ENCODE results near the gene NKD2.
"Not testable (repeated sequence)": the region's sequence is repeated elsewhere in the genome, so short reads cannot be mapped to it uniquely, and the experiment has no call there.

Gene NKD2, protein sequence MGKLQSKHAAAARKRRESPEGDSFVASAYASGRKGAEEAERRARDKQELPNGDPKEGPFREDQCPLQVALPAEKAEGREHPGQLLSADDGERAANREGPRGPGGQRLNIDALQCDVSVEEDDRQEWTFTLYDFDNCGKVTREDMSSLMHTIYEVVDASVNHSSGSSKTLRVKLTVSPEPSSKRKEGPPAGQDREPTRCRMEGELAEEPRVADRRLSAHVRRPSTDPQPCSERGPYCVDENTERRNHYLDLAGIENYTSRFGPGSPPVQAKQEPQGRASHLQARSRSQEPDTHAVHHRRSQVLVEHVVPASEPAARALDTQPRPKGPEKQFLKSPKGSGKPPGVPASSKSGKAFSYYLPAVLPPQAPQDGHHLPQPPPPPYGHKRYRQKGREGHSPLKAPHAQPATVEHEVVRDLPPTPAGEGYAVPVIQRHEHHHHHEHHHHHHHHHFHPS

DNA sequence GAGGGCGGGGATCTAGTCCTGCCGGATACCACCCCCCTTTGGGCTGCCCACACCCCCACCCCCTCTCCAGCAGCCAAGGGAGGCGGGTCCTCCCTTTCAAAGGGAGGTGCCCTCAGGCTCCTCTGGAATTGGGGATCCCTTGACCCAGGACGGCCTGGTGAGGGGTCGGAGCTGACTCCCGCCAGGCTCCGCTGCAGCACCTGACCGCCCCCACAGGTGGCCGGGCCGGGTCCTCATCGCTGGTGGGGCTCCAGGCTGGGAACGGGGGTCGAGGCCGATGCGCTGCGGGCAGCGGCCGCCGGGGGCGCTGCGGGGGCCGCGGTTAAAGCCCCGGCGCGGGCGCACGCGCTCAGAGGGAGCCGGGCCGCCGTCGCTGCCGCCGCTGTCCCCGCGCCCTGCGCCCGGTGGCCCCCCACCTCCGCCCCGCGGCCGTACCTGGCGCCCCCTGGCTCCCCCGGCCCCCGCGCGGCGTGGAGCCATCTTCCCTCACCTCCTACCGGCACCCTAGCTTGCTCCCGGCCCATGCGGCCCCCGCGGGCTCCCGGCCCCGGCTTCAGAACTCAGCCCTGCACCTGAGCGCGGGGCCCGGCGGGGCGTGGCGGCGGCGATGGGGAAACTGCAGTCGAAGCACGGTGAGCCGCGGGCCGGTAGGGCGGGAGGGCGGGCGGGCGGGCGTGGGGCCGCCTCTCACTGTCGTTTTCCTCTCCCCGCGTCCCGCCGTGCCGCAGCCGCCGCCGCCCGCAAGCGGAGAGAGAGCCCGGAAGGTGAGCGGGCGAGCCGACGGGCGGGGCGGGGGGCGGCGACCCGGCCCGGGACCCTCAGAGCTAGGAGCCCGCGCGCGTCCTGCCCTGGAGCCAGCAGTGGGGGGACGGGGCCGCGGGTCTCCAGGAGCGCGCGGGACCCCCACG lies at the start of gene NKD2:
Gene NKD2 (plus strand): TSS at position 352 of the 908 bp plus-strand sequence. CDS start 256 bp downstream, at position 608.
- peak; percentile 7 for DNase-seq

DNA sequence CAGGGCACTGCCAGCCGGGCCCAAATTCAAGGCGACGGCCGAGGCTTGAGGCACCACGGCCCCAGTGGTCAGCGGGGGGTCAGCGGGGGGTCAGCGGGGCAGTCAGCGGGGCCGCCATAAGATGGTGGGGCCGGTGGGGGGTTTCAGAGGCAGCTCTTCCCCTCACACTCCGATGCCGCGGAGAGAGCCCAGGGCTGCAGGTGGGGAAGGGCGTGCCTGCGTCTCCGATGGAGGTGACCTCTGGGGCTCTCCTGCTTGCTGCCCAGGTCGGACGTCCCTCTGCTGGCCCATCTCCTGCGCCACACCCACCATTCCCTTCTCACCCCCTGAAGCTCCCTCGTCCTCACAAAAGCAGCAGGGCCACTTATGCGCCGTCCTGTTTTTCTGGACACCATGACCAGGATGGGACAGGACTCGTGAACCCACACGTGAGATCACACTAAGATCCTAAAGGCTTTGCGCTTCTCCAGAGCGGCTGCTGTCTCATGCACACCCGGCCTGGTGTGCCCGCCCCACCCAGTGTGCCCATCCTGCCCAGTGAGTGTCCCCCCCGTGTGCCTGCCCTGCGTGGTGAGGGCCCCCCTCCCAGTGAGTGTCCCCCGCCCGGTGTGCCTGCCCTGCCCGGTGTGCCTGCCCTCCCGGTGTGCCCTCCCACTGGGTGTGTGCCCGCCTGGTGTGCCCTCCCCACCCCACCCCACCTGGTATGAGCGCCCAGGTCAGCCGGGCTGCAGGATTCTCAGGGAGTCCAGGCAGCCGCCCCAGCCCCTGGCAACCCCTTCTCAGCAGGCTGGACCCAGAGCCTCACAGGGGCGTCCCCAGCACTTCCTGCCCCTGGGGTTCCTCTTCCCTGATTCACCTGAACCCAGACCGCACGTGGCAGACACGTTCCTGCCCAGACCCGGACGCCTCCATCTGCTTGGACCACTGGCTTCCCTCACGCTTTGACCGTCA lies 48.7 kb upstream of the NKD2 start:
- DNase-seq, result no peak

DNA sequence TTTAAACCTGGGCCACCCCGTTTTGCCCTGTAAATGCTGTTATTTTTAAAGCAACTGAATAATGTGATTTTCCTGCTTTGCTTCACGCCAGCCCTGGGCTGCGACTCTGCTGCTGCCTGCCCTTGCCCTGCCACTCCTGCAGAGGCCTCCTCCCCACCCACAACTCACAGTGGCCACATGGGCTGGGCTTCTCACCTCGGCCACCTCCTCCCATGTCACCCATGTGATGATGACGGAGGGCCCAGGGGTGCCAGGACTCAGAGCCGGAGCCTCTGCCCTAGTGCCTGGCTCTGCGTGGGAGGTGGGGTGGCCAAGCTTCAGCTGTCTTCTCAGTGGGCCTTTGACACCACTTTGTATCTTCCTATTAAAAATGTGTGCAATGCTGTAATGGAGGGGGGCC lies 48.1 kb upstream of the NKD2 start:
- no peak for DNase-seq

DNA sequence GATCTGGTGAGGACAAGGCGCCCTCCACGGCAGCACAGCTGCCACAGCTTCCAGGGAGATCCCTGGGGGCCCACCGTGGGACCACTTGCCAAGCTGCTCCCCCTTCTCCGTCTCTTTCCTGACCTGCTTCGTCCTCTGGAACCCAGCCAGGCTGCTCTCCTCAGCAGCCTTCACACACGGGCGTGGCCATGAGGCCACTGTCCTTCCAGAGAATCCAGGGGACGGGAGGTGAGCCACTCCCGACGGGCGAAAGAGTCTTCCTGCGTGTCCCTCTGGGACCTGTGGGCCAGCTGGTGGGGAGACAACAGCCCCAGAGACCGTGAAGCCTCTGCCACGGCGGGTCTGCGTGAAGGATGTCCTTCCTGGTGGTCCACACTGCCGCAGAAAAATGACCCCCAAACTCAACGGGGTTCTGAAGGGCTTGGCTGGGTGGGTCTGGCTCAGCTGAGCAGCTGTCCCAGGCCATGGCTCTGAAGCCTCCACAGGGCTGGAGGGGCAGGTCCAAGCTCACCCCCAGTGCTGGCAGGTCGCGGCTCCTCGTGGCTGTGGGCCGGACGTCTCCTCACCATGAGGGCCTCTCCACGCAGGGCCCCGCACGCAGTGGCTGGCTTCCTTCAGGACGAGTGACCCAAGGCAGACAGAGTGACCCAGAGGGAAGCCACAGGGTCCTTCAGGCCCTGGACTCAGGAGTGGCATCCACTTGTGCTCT lies 47.4 kb upstream of the NKD2 start:
- no peak for DNase-seq

DNA sequence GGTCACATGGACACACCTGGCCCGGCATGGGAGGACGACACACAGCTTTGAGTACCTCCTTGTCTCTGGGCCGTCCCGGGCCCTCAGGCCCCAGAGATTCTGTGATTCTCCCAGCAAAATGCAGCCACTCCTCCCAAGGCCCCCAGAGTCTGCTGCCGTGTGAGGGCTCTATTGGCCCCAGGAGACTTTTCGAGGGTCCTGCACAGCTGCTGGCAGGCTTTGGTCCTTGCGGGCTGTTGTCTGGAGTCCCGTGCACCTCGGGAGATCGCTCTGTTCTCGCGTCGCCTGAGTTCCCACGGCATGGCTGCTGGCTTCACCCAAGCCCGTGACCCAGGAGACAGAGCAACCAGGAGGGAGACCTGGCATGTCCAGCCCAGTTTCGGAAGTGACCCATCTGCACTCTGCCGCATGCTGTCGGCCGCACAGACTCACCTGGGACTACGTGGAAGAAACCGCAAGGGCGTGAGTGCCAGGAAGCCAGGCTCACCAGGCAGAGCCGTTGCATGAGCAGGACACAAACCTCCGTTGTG lies 46.8 kb upstream of the NKD2 start:
- no peak for DNase-seq

DNA sequence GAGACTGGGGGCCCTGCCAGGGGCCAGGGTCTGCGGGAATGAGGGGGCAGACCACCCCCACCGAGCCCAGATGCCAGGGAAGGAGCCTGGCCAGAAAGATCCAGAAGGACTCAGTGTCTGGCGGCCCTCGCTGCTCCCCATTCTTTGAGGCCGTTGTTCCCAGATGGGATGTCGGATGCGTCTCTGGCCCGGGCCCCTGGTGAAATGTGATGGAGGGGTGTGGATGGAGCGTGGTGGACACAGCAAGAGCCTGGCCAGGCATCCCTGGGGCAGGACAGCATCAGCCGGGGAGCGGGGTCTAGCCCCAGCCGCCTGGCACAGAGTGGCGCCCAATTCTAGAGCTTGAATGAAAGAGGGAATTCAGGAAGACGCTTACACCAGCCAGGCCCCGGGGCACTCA lies 46.2 kb upstream of the NKD2 start:
- DNase-seq, result no peak

DNA sequence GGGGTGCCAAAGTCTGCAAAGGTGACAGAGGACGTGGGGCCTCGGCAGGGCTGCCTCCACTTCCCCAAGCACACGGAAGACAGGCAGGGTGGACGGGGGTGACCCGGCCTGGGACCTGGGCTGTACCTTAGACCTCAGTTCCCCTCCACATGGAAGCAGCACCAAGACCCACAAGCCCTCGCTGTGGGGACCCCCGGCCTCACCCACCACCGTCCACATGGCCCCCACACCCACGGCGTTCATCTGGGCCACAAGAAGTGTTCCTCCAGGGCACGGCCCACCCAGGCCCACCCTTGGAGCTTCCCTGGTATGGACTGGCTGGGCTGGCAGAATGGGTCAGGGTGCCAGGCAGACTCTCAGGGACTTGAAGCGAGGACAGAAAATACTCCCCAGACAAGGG lies 45.8 kb upstream of the NKD2 start:
- DNase-seq, result no peak

DNA sequence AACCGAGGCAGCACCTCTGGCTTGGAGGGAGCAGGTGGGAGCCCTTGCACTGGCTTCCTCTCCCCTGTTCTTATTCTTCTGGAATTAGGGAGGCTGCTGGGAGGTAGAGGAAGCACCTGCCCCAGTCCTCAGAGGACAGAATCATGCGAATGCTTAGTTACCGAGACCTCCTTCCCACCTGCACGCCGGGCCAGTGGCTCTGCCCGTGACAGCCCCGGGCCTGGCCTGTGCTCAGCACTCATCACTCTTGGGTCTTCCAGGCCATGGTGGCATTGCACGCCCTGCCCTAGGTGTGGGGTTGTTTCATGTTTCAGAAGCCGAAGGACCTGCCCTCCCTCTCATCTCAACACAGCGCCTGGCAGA lies 45.3 kb upstream of the NKD2 start:
- DNase-seq, result no peak

DNA sequence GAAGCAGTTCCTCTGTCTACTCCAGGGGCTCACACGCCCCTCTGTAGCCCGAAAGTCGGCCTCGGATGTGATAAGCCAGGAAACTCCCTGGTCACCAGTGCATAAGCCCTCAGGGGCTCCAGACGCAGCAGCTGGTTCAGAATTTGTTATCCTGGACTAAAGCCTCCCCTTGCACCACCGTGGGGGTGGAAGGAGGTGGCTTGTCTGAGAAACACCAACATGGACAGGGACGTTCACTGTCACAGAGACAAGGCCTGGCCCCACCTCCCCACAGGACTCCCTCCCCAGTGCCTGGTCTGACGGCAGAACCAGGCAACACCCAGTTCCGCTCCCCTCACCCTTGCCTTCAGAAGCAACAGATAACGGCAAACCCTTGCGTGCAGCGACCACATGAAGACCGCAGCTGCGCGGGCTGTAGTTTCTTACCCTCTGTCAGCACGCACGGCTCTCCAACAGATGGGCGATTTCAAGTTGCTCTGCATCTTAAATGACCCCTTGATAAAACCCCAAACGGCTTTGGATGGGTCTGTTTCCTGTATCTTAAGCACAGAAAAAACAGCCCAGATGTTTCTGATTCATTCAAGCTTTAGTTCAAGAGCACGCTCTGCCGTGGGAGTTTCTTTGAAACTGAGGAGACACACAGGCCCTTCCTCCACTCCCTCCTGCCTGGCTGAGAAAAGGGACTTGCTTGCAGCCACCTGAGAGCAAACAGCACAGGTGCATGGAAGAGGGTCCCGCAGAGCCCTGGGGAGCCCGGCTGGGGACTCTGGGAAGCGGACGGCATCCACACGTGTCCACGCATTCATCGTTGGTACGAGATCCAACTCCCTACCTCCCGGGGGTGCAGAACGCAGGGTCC lies 44.7 kb upstream of the NKD2 start:
- DNase-seq, result no peak

DNA sequence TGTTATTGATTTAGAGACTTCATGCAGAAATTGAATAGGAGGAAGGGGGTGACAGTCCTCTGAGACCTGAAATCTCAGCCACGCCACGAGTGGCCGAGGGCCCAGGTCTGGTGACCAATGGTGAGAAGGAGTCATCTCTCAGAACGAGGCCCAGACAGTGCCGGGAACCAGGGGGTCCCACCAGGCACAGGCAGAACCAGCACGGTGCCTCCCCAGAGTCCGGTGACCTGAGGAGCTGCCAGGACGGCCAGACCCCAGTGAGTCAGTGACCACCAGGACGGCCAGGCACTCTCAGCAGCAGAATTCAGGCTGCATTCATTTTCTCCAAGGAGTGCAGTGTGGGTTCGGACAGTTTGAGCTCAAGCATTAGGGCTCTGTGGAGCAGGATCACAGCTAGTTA lies 43.8 kb upstream of the NKD2 start:
- no peak for DNase-seq

DNA sequence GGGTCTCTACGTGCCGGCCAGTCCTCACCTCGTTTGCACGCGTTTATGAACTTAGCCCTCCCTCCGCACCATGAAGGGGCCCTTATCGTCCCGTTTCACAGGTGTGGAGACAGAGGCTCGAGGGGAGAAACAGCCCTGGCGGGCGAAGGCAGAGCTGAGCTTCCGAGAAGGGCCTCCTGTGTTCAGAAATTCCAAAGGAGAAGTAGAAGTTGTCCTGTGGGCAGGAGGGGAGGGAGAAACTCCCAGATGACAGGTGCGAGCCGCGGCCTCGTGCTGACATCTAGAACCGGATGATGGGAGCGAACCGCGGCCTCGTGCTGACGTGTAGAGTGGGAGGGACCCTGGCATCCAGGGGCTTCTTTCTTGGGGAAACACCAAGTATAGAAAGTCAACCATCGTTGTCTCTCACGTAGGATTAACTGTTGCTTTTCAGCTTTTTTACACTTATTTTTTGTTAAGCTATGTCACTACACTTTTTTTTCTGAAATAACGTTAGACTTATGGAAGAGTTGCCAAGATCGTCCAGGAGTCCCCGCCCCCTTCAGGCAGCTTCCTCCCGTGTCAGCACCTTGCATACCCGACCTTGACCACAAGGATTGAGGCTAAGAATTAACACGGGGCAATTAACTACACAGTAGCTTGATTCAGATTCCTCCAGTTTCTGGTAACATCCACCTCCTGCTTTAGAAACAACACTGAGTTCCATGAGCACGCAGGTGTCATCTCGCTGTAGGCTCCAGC lies 42.8 kb upstream of the NKD2 start:
- DNase-seq, result no peak

DNA sequence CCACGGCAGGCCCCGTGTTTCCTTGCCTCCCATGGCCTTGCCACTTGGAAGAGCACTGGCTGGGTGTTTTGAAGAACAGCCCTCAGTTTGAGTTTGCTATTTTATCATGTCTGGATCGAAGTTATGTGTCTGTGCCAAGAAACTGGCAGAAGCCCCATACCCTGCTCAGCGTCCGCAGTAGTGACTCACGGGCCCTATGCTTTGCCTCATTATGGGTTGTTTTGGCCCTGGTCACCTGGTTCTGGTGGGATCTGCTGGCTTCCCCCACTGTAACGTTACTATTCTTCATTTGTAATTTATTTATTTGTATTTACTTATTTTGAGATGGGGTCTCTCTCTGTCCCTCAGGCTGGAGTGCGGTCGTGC lies 42.3 kb upstream of the NKD2 start:
- no peak for DNase-seq

DNA sequence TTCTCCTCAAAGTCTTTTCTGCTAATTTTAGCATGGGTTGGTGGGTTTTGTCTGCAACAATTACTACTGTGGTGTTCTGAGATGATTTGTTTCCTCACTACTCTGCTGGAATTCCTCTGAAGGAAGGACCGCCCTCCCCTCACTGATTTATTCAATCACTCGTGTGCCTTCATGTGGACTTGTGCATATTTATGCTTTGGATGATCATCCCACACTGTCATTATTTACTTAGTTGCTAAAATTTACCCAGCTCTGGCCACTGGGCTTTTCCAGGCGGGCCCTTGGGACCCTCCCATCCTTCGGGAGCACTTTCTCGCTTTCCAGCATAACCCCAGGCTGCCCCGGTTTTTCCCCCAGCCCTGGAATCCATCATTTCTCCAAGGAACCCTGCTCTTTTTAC lies 41.7 kb upstream of the NKD2 start:
- no peak for DNase-seq

DNA sequence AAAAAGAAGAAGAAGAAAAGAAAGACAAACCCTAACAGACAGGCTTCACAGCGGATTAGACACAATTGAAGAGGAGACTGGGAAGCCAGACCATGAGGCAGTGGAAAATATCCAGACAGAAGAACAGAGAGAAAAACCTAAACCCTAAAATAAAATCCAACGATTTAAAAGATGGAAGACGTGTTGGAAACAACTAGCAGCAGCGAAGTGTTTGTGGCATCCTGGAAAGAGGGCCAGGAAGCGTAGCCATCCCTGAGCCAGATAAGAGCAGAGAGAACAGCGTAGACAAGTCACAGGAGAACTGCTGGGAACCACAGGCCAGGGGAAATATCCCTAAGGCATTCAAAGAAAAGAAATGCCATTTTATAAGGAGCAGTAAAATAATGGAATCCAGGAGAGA lies 39.7 kb upstream of the NKD2 start:
- no peak for DNase-seq

DNA sequence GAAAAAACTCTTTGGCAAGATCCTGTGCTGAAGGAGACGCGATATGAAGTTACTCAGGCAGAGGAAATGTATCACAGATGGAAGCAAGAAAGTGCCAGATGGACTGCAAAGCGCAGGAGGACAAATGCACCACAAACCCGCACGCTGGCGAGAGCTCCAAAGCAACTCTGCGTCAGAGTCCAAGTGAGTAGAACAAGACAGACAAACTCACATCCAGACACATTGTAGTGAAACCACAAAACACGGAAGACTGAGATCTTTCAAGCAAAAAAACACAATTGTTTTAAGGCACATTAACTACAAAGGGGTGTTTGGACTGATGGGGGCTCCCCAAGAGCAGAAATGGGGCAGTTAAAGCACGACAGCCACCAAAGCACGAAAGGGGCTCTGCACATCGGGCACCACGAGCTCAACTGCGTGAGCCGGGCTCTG lies 39.2 kb upstream of the NKD2 start:
- DNase-seq, result no peak

DNA sequence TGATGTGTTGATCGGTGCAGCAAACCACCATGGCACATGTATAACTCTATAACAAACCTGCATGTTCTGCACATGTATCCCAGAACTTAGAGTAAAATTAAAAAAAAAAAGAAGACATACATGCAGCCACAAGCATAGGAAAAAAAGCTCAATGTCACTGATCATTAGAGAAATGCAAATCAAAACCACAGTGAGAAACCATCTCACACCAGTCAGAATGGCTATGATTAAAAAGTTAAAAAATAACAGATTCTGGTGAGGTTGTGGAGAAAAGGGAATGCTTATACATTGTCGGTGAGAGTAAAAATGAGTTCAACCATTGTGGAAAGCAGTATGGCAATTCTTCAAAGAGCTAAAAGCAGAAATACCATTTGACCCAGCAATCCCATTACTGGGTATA lies 36.0 kb upstream of the NKD2 start:
- not testable (repeated sequence) for DNase-seq

DNA sequence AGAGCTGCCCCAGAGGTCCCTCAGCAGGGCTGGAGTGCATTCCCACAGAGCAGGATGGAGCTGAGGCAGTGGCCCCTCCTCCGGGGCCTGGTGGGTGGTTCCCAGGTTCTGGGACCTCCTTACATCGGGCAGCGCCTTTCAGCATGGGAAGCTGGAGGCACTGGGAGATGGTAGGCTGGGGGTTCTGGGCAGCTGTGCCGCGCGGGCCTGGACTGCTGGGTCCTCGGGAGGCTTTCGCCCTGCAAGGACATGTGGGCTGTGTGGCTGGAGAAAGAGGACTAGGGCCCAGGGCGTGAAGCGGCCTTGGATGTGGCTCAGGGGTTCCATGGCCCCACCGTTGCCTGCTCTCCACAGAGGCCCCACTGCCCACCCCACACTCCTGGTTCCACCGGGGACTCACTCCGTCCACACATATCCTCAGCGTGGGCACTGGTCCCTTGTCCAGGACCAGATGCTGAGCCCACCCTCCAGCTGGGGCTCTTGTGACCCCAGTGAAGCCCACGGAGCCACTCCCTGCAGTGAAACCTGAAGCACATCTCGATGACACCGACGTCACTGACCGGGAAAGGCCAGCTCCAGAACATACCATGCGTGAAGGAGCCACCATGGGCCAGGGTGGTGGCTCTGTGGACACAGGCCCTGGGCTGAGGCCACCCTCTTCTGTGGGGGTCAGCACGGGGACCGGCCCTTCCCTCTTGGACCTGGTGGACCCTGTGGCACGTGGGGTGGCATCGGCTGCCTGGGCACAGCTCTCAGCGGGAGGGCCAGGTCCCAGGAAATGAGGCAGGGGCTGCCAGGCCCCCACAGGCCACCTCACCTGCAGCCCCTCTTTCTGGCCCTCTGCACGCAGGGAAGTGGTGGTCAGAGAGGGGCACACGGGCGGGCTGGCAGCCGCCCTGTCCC lies 31.5 kb upstream of the NKD2 start:
- no peak for DNase-seq

DNA sequence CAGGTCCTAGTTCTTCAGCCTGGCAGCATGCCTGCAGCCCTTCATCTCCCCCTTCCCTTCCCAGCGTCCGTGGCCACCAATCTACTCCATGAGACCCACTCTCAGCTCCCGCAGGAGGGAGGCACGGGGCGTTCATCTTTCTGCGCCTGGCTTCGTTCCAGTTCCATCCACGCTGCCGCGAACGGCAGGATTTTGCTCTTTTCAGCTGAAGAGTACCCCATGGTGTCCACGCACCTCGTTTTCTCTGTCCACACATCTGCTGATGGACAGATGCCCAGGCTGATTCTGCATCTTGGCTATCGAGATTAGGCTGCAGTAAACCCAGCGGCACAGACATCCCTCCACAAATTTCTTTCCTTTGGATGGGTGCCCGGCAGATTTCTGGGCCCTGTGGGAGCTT lies 30.5 kb upstream of the NKD2 start:
- DNase-seq, result no peak

DNA sequence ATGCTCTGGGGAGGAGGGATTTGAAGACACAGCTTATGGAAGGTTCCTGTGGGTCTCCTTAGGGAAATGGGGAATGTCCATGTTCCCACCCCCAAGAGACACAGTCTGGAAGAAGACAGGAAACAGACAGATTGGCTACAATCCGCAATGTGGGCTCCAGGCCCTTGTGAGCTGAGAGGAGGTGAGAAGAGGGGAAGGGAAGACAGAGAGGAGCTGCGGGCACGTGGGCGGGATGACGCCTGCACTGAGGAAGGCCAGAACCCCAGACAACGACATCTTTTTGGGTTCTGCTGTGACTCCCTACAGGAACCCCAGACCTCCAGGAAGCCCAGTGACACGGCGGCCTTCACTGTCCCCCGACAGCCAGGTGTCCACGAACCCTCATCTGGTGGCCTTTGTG lies 29.9 kb upstream of the NKD2 start:
- no peak for DNase-seq

All from NCI-H526 treated with DMSO at 0.1 percent for 48 hours (cell line).